SK-N-SH (cell line): ENCODE data around the gene SPATA3. TPM values are rescaled to one million over a fixed set of nuclear protein-coding genes. Genes with fewer than 3 reads are reported as not detected.

ENCODE experiments used
- CTCF ChIA-PET: fragments of 300-600, 350-600 bp; formaldehyde crosslinking; extraction: SDS; loops from one replicate; lab custom pipeline; 2021; lab: Yijun Ruan, JAX
- POLR2A ChIA-PET: fragments of 350-600 bp; sonication (Branson Sonifier 250); formaldehyde crosslinking; extraction: SDS; loops from one replicate; lab custom pipeline; 2020; ENCODE audit warnings: antibody characterized with exemption, inconsistent platforms; lab: Yijun Ruan, JAX
- DNase-seq: peaks from one replicate; pipeline ENCODE4 v3.0.0; 2012
- H2AFZ ChIP-seq: fragments of 200-600 bp; sonication (generic); 2 replicates; pipeline ENCODE4 v1.8.1; 2016; ENCODE audit warnings: antibody characterized with exemption, mild to moderate bottlenecking, low read depth
- H3F3A ChIP-seq: fragments of 200-600 bp; sonication (generic); replicated peaks from 2 replicates; pipeline ENCODE3; 2016; ENCODE audit warnings: antibody characterized with exemption, mild to moderate bottlenecking; ENCODE audit not compliant: insufficient read depth
- H3K27ac ChIP-seq, 2 experiments: fragments of 200-500 bp in 1 of 2; fragments of 200-600 bp in 1 of 2; sonication (Bioruptor generic) in 1 of 2; sonication (generic), shearing (Covaris generic) in 1 of 2; 2 replicates each; pipeline versions ENCODE4 v1.5.1 to v1.6.1; 2014 to 2016; ENCODE audit warnings: low read depth in 2 of 2, inconsistent platforms in 1 of 2, low read length in 1 of 2, mild to moderate bottlenecking in 1 of 2, mixed read lengths in 1 of 2
- H3K27me3 ChIP-seq: fragments of 200-600 bp; sonication (generic), shearing (Covaris generic); 2 replicates; pipeline ENCODE4 v1.6.1; 2016; ENCODE audit warnings: mixed run types; ENCODE audit not compliant: insufficient read depth
- H3K36me3 ChIP-seq, 2 experiments: fragments of 200-500 bp in 1 of 2; fragments of 200-600 bp in 1 of 2; sonication (Bioruptor generic) in 1 of 2; sonication (generic) in 1 of 2; replicated peaks in 1 of 2; 2 replicates each; pipeline versions ENCODE3 to v1.5.1; 2014 to 2016; ENCODE audit warnings: low read length in 1 of 2, mild to moderate bottlenecking in 1 of 2; ENCODE audit not compliant: insufficient read depth in 2 of 2, control insufficient read depth in 1 of 2
- H3K4me1 ChIP-seq, 2 experiments: fragments of 200-500 bp in 1 of 2; fragments of 200-600 bp in 1 of 2; sonication (Bioruptor generic) in 1 of 2; sonication (generic), shearing (Covaris generic) in 1 of 2; 2 replicates each; pipeline versions ENCODE4 v1.5.1 to v1.6.1; 2014 to 2016; ENCODE audit warnings: low read depth in 1 of 2, low read length in 1 of 2, mixed run types in 1 of 2; ENCODE audit not compliant: insufficient read depth in 2 of 2, control insufficient read depth in 1 of 2
- H3K4me2 ChIP-seq: fragments of 200-600 bp; sonication (generic), shearing (Covaris generic); 2 replicates; pipeline ENCODE4 v1.6.1; 2017; ENCODE audit warnings: mixed run types
- H3K4me3 ChIP-seq, 2 experiments: fragments of 200-500 bp in 1 of 2; fragments of 200-600 bp in 1 of 2; sonication (Bioruptor generic) in 1 of 2; sonication (generic), shearing (Covaris generic) in 1 of 2; 2 replicates each; pipeline versions ENCODE4 v1.5.1 to v1.8.1; 2014 to 2016; ENCODE audit warnings: low read depth in 2 of 2, inconsistent platforms in 1 of 2, low read length in 1 of 2, mild to moderate bottlenecking in 1 of 2, mixed read lengths in 1 of 2, moderate library complexity in 1 of 2
- H3K79me2 ChIP-seq: fragments of 200-600 bp; sonication (generic); 2 replicates; pipeline ENCODE4 v1.8.1; 2017; ENCODE audit warnings: mild to moderate bottlenecking; ENCODE audit not compliant: insufficient read depth
- H3K9ac ChIP-seq: fragments of 200-600 bp; sonication (generic); 2 replicates; pipeline ENCODE4 v1.6.1; 2017; ENCODE audit warnings: mixed run types
- H3K9me2 ChIP-seq: fragments of 200-600 bp; sonication (generic); 2 replicates; pipeline ENCODE4 v1.6.1; 2017; ENCODE audit warnings: mixed run types
- H3K9me3 ChIP-seq: fragments of 200-600 bp; sonication (generic); 2 replicates; pipeline ENCODE4 v1.6.1; 2017; ENCODE audit warnings: mixed run types, mild to moderate bottlenecking, moderate library complexity
- H4K20me1 ChIP-seq: fragments of 200-600 bp; sonication (generic); 2 replicates; pipeline ENCODE4 v1.6.1; 2017; ENCODE audit warnings: mild to moderate bottlenecking, mixed run types; ENCODE audit not compliant: insufficient read depth
- CTCF ChIP-seq: fragments of 200-600 bp; sonication (generic); IDR thresholded peaks from 2 replicates; pipeline ENCODE4 v1.6.1; 2017; ENCODE audit warnings: antibody characterized with exemption, mild to moderate bottlenecking, moderate library complexity
- EP300 ChIP-seq, 2 experiments: IDR thresholded peaks; 2 replicates each; pipeline versions ENCODE4 v1.4.0 to v1.6.1; 2012; ENCODE audit warnings: borderline replicate concordance in 1 of 2, low read depth in 1 of 2, low read length in 1 of 2
- EZH2phosphoT487 ChIP-seq: fragments of 200-600 bp; sonication (generic); IDR thresholded peaks from 2 replicates; pipeline ENCODE4 v1.6.1; 2017; ENCODE audit warnings: low read depth, mixed run types, mild to moderate bottlenecking, antibody characterized with exemption, moderate library complexity, borderline replicate concordance
- FOSL2 ChIP-seq: IDR thresholded peaks from 2 replicates; pipeline ENCODE4 v1.4.0; 2012; ENCODE audit warnings: low read depth, mild to moderate bottlenecking, moderate library complexity, borderline replicate concordance
- FOXJ3 ChIP-seq: sonication (generic); formaldehyde crosslinking; IDR thresholded peaks from 2 replicates; pipeline ENCODE4 v1.5.1; 2020; ENCODE audit warnings: mild to moderate bottlenecking, missing genetic modification reagents
- GABPA ChIP-seq: IDR thresholded peaks from 2 replicates; pipeline ENCODE4 v1.4.0; 2012; ENCODE audit warnings: low read depth, mild to moderate bottlenecking
- JUND ChIP-seq: IDR thresholded peaks from 2 replicates; pipeline ENCODE4 v1.4.0; 2012
- MAX ChIP-seq: IDR thresholded peaks from 2 replicates; pipeline ENCODE4 v1.4.0; 2012; ENCODE audit warnings: low read depth
- MEF2A ChIP-seq: IDR thresholded peaks from 2 replicates; pipeline ENCODE4 v1.4.0; 2012; ENCODE audit warnings: low read depth, borderline replicate concordance
- PBX3 ChIP-seq: IDR thresholded peaks from 2 replicates; pipeline ENCODE4; 2012
- POLR2AphosphoS5 ChIP-seq: IDR thresholded peaks from 2 replicates; pipeline ENCODE4 v1.6.1; 2012; ENCODE audit warnings: low read depth, low read length
- RAD21 ChIP-seq: IDR thresholded peaks from 2 replicates; pipeline ENCODE4 v1.6.1; 2012; ENCODE audit warnings: mild to moderate bottlenecking, low read length
- RFX5 ChIP-seq: IDR thresholded peaks from 2 replicates; pipeline ENCODE4 v1.6.1; 2012; ENCODE audit warnings: mild to moderate bottlenecking, improper control_type of control experiment, low read length
- SIN3A ChIP-seq: IDR thresholded peaks from 2 replicates; pipeline ENCODE4 v1.6.1; 2012; ENCODE audit warnings: low read depth, mild to moderate bottlenecking, low read length, moderate library complexity, borderline replicate concordance
- SMC3 ChIP-seq: IDR thresholded peaks from 2 replicates; pipeline ENCODE4 v1.6.1; 2012; ENCODE audit warnings: low read depth, low read length, improper control_type of control experiment
- TCF12 ChIP-seq: IDR thresholded peaks from 2 replicates; pipeline ENCODE4 v1.4.0; 2012
- TEAD4 ChIP-seq: IDR thresholded peaks from 2 replicates; pipeline ENCODE4 v1.4.0; 2012; ENCODE audit warnings: mild to moderate bottlenecking, borderline replicate concordance; ENCODE audit not compliant: insufficient read depth
- YY1 ChIP-seq: IDR thresholded peaks from 2 replicates; pipeline ENCODE4 v1.4.0; 2012; ENCODE audit warnings: low read depth, mild to moderate bottlenecking
- WGBS: methylation state at CpG from one replicate; pipeline ENCODE4 v1.1.6; 2017; ENCODE audit warnings: low lambda C conversion rate; 5-methylcytosine and 5-hydroxymethylcytosine counted together
- polyA plus RNA-seq, 3 experiments: library from polyadenylated mRNA; depleted of rRNA; stranded (reverse); fragments of >200 nt; gene quantifications; 2 replicates each; pipeline ENCODE4 v1.2.3, GENCODE V29; 2012

Gene SPATA3
- polyA plus RNA-seq, 1 of the 3 experiments (the other 2 are of a cell fraction) = not detected

- no peak for DNase-seq
- no peak overlapping the region for H3K4me2 ChIP-seq
Measured at GRCh38 chr2:231010201-231010730, 14.3 kb downstream of the SPATA3 start.

GRCh38 chr2:231011526-231011925, 15.6 kb downstream of the SPATA3 start:
- Histone ChIP-seq H3K79me2 (no peaks in the 10 kb centered on the region), H4K20me1 (no peaks in the 10 kb centered on the region), H3K36me3 (no peaks in the 10 kb centered on the region), H3K4me1 (no peaks in the 10 kb centered on the region), H3F3A (no peaks in the 10 kb centered on the region), H3K9me3 (no peaks in the 10 kb centered on the region), H3K9me2 (no peaks in the 10 kb centered on the region), H3K4me3 (no peak overlapping the region), H3K9ac (no peak overlapping the region), H3K4me2 (no peak overlapping the region), H3K27ac (no peak overlapping the region), H3K27me3 (peaks cover 4% of the 10 kb centered on the region; the same call in 1 of the 2 replicates), H2AFZ (no peak overlapping the region)
- CTCF ChIA-PET = interaction anchor here (1.9 kb wide), 1 partner anchor 24 kb away, joined by 5 read pairs; no protein-coding TSS in a partner anchor
- no peak for DNase-seq
- POLR2A ChIA-PET = no interaction called here
- 50% methylated on average over 2 of the region's 2 CpGs for WGBS
- TF ChIP-seq EZH2phosphoT487 = no peak

More at GRCh38 chr2:231010201-231010730, 14.3 kb downstream of the SPATA3 start:
- Histone ChIP-seq H3K36me3 (no peaks in the 10 kb centered on the region), H3K27me3 (peaks cover 4% of the 10 kb centered on the region; the same call in 1 of the 2 replicates), H3K27ac (no peak overlapping the region), H3K9ac (no peak overlapping the region), H3K9me2 (no peaks in the 10 kb centered on the region), H2AFZ (no peak overlapping the region), H4K20me1 (no peaks in the 10 kb centered on the region), H3F3A (no peaks in the 10 kb centered on the region), H3K4me3 (no peak overlapping the region), H3K9me3 (no peaks in the 10 kb centered on the region), H3K79me2 (no peaks in the 10 kb centered on the region), H3K4me1 (no peaks in the 10 kb centered on the region)
- ChIA-PET POLR2A (no interaction called here), CTCF (interaction anchor here (1.9 kb wide), 1 partner anchor 23 kb away, joined by 5 read pairs; no protein-coding TSS in a partner anchor)
- 52% methylated on average over 2 of the region's 2 CpGs for WGBS
- TF ChIP-seq RFX5 = no peak
- TF ChIP-seq JUND = no peak
- no peak for TF ChIP-seq TEAD4
- TF ChIP-seq YY1 = no peak
- TF ChIP-seq EP300 (IDR thresholded peaks at IDR 0.05; ENCODE audit: borderline replicate concordance in 1 of 2, low read depth in 1 of 2, low read length in 1 of 2) = no peak
- TF ChIP-seq PBX3 = no peak
- no peak for TF ChIP-seq MAX
- TF ChIP-seq TCF12 = no peak
- TF ChIP-seq FOXJ3 (CRISPR knock-in tag) = no peak
- no peak for TF ChIP-seq FOSL2

- H3K4me3 ChIP-seq = no peak overlapping the region
- WGBS = 52% methylated on average over 3 of the region's 3 CpGs
- CTCF ChIA-PET = no interaction called here
Measured at GRCh38 chr2:231012463-231012862, 16.5 kb downstream of the SPATA3 start.

More at GRCh38 chr2:231012463-231012862, 16.5 kb downstream of the SPATA3 start:
- peaks cover 4% of the 10 kb centered on the region; the same call in 1 of the 2 replicates for H3K27me3 ChIP-seq
- no peak overlapping the region for H3K4me2 ChIP-seq
- H3K79me2 ChIP-seq = no peaks in the 10 kb centered on the region
- POLR2A ChIA-PET = no interaction called here
- no peaks in the 10 kb centered on the region for H4K20me1 ChIP-seq
- H3K9ac ChIP-seq = no peak overlapping the region
- no peaks in the 10 kb centered on the region for H3F3A ChIP-seq
- H3K36me3 ChIP-seq = no peaks in the 10 kb centered on the region
- H3K9me2 ChIP-seq = no peaks in the 10 kb centered on the region
- no peak for DNase-seq
- TF ChIP-seq MEF2A (no peak), GABPA (no peak), CTCF (no peak), SIN3A (no peak), POLR2AphosphoS5 (no peak), RAD21 (no peak), FOSL2 (no peak), SMC3 (no peak)
- H3K27ac ChIP-seq = no peak overlapping the region
- no peaks in the 10 kb centered on the region for H3K4me1 ChIP-seq
- H2AFZ ChIP-seq = no peak overlapping the region
- no peaks in the 10 kb centered on the region for H3K9me3 ChIP-seq
